ENCODE data around the gene PRXL2A.

Gene PRXL2A

GRCh38 chr10:80425901-80426300 is 17.6 kb downstream of the PRXL2A start:
- TF ChIP-seq, protein P1, sequence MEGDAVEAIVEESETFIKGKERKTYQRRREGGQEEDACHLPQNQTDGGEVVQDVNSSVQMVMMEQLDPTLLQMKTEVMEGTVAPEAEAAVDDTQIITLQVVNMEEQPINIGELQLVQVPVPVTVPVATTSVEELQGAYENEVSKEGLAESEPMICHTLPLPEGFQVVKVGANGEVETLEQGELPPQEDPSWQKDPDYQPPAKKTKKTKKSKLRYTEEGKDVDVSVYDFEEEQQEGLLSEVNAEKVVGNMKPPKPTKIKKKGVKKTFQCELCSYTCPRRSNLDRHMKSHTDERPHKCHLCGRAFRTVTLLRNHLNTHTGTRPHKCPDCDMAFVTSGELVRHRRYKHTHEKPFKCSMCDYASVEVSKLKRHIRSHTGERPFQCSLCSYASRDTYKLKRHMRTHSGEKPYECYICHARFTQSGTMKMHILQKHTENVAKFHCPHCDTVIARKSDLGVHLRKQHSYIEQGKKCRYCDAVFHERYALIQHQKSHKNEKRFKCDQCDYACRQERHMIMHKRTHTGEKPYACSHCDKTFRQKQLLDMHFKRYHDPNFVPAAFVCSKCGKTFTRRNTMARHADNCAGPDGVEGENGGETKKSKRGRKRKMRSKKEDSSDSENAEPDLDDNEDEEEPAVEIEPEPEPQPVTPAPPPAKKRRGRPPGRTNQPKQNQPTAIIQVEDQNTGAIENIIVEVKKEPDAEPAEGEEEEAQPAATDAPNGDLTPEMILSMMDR (IDR thresholded peaks at IDR 0.05; ENCODE audit: extremely low read depth, insufficient read depth, missing control alignments): no peak

DNA sequence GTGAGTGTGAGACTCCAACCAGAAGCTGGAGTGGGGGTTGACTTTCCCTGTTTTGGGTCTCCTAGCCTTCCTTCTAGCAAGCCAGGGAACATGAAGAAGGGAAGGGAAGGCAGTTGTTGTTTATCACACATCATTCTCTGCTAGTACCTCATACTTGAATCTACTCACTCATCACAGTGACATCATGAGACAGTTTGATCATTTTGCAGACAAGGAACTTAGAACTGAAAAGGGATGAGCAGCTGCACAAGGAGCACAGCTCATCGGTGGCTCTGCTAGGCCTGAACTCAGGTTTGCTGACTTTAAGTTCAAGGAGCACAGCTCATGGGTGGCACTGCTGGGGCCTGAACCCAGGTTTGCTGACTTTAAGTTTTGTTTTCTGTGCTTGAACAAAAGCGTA is 19.2 kb downstream of the PRXL2A start:
- DNase-seq (ENCODE audit: low spot score): no peak
- TF ChIP-seq, protein P1 (IDR thresholded peaks at IDR 0.05; ENCODE audit: extremely low read depth, insufficient read depth, missing control alignments): no peak
- in situ Hi-C loops (cut with MboI; ENCODE audit: low pct_unique_long_range_greater_than_20kb, low sequenced_read_pairs, unreplicated experiment): no loop called here

More at GRCh38 chr10:80425901-80426300, 17.6 kb downstream of the PRXL2A start:
- in situ Hi-C loops (cut with MboI; ENCODE audit: low pct_unique_long_range_greater_than_20kb, low sequenced_read_pairs, unreplicated experiment): no loop called here
- no peak for DNase-seq (ENCODE audit: low spot score)

DNA sequence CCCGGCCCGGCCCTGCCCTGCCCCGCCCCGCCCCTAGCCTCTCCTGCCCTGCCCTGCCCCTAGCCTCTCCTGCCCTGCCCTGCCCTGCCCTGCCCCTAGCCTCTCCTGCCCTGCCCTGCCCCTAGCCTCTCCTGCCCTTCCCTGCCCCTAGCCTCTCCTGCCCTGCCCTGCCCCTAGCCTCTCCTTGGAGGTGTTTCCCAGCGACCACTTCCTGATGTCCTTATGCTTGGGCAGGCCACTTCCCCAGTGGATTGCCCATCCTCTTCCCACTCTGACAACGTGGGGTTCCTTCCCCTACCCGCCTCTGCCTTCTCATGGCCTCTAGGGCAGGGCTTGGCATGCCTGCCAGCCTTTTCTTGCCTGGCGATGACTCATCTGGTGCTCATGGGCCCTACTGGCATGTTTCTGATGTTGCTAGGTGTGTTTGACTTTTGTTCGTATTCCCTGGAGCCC is 21.2 kb downstream of the PRXL2A start:
- no peak for DNase-seq (ENCODE audit: low spot score)
- in situ Hi-C loops (cut with MboI; ENCODE audit: low pct_unique_long_range_greater_than_20kb, low sequenced_read_pairs, unreplicated experiment): no loop called here
- TF ChIP-seq, protein P1 (IDR thresholded peaks at IDR 0.05; ENCODE audit: extremely low read depth, insufficient read depth, missing control alignments): no peak

GRCh38 chr10:80433134-80433533 is 24.8 kb downstream of the PRXL2A start:
- no peak for DNase-seq (ENCODE audit: low spot score)
- in situ Hi-C loops (cut with MboI; ENCODE audit: low pct_unique_long_range_greater_than_20kb, low sequenced_read_pairs, unreplicated experiment): no loop called here

GRCh38 chr10:80436446-80437098 is 28.2 kb downstream of the PRXL2A start:
- in situ Hi-C loops (cut with MboI; ENCODE audit: low pct_unique_long_range_greater_than_20kb, low sequenced_read_pairs, unreplicated experiment): no loop called here
- no peak for DNase-seq (ENCODE audit: low spot score)
- TF ChIP-seq, protein P1 (IDR thresholded peaks at IDR 0.05; ENCODE audit: extremely low read depth, insufficient read depth, missing control alignments): no peak

More at GRCh38 chr10:80433134-80433533, 24.8 kb downstream of the PRXL2A start:
- TF ChIP-seq, protein P1 (IDR thresholded peaks at IDR 0.05; ENCODE audit: extremely low read depth, insufficient read depth, missing control alignments): no peak

DNA sequence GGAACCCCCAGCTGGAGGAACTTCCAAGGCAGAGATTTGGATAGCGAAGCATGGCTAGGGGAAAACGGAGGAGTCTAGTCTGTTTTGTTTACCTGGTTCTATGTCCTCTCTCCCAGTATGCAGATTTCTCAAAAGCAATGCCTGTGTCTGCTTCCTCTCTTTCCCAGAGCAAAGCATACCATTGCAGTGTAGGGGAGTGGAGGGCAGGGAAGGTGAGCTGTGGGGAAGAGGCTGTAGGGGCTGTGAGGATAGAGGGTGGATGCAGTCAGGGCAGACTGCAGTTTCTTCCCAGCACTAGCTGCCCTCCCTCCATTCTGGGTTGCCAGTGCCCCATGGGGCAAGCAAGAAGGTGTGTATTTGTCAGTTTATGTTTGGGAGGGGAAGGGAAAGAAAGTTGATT is 28.9 kb downstream of the PRXL2A start:
- DNase-seq (ENCODE audit: low spot score): no peak
- in situ Hi-C loops (cut with MboI; ENCODE audit: low pct_unique_long_range_greater_than_20kb, low sequenced_read_pairs, unreplicated experiment): no loop called here
- TF ChIP-seq, protein P1 (IDR thresholded peaks at IDR 0.05; ENCODE audit: extremely low read depth, insufficient read depth, missing control alignments): no peak

Measured in GM13977 (cell line).